Panc1 (cell line): ENCODE results near the gene TEX261.

Experiments
- POLR2AphosphoS5 ChIP-seq: IDR thresholded peaks from 2 replicates; pipeline ENCODE4 v1.6.1; 2012; ENCODE audit warnings: mild to moderate bottlenecking, low read depth, low read length, moderate library complexity
- REST ChIP-seq, 2 experiments: IDR thresholded peaks; 2 replicates each; pipeline ENCODE4 v1.6.1; 2011 to 2012; ENCODE audit warnings: low read depth in 2 of 2, control low read depth in 1 of 2, low read length in 1 of 2, mild to moderate bottlenecking in 1 of 2, moderate library complexity in 1 of 2; ENCODE audit not compliant: insufficient read depth in 1 of 2
- SIN3A ChIP-seq: IDR thresholded peaks from 2 replicates; pipeline ENCODE4 v1.6.1; 2012; ENCODE audit warnings: low read depth, mild to moderate bottlenecking, low read length, moderate library complexity, borderline replicate concordance; ENCODE audit not compliant: insufficient read depth
- TF ChIP-seq, protein P1 (sequence below): fragments of 450-650 bp; IDR thresholded peaks from 2 replicates; pipeline ENCODE4 v1.5.1; 2017; ENCODE audit warnings: mild to moderate bottlenecking

GRCh38 chr2:70992945-70993853 is 1.5 kb downstream of the TEX261 start:
- TF ChIP-seq POLR2AphosphoS5 (no peak), REST (IDR thresholded peaks at IDR 0.05; ENCODE audit: insufficient read depth in 1 of 2, low read depth in 2 of 2, low read length in 1 of 2) (no peak), SIN3A (no peak)
- TF ChIP-seq, protein P1, sequence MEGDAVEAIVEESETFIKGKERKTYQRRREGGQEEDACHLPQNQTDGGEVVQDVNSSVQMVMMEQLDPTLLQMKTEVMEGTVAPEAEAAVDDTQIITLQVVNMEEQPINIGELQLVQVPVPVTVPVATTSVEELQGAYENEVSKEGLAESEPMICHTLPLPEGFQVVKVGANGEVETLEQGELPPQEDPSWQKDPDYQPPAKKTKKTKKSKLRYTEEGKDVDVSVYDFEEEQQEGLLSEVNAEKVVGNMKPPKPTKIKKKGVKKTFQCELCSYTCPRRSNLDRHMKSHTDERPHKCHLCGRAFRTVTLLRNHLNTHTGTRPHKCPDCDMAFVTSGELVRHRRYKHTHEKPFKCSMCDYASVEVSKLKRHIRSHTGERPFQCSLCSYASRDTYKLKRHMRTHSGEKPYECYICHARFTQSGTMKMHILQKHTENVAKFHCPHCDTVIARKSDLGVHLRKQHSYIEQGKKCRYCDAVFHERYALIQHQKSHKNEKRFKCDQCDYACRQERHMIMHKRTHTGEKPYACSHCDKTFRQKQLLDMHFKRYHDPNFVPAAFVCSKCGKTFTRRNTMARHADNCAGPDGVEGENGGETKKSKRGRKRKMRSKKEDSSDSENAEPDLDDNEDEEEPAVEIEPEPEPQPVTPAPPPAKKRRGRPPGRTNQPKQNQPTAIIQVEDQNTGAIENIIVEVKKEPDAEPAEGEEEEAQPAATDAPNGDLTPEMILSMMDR, result no peak
